ENCODE measurements around the gene SEPTIN1. TPM values are rescaled to one million over a fixed set of nuclear protein-coding genes. Genes with fewer than 3 reads are reported as not detected.

Gene SEPTIN1
- total and polyA plus RNA-seq, 2 of the 13 experiments (the other 11 are each of a cell fraction or from before 2014, with no cell fraction given), result 0.18 to 0.67 TPM

GRCh38 chr16:30430428-30430970 lies 48.1 kb upstream of the SEPTIN1 start (continued):
- no peak for TF ChIP-seq E2F2 (CRISPR knock-in tag; IDR thresholded peaks at IDR 0.05; ENCODE audit: borderline replicate concordance)
- TF ChIP-seq TBL1XR1 (IDR thresholded peaks at IDR 0.05; ENCODE audit: borderline replicate concordance, low read length, partially characterized antibody), result no peak
- TF ChIP-seq ZBTB38 (CRISPR knock-in tag; IDR thresholded peaks at IDR 0.05), result peak; percentile 99
- TF ChIP-seq ZNF547 (CRISPR knock-in tag; IDR thresholded peaks at IDR 0.05), result peak; percentile 37
- TF ChIP-seq SIX1 (CRISPR knock-in tag; IDR thresholded peaks at IDR 0.05; ENCODE audit: borderline replicate concordance), result no peak; the same call in 1 of the 2 replicates
- no peak for TF ChIP-seq GLMP (CRISPR knock-in tag; IDR thresholded peaks at IDR 0.05; ENCODE audit: borderline replicate concordance)
- no peak; the same call in 1 of the 2 replicates for TF ChIP-seq ELF3 (CRISPR knock-in tag; IDR thresholded peaks at IDR 0.05)
- no peak for TF ChIP-seq ZNF775 (CRISPR knock-in tag; IDR thresholded peaks at IDR 0.05; ENCODE audit: borderline replicate concordance)
- no peak for TF ChIP-seq TFAP4 (IDR thresholded peaks at IDR 0.05; ENCODE audit: borderline replicate concordance, low read depth)
- no peak; the same call in 1 of the 2 replicates for TF ChIP-seq ZNF580 (CRISPR knock-in tag; IDR thresholded peaks at IDR 0.05; ENCODE audit: borderline replicate concordance, low read depth)
- no peak for TF ChIP-seq NFRKB (IDR thresholded peaks at IDR 0.05)
- no peak; the same call in 1 of the 2 replicates for TF ChIP-seq FOXJ3 (CRISPR knock-in tag; IDR thresholded peaks at IDR 0.05; ENCODE audit: borderline replicate concordance)
- no peak for TF ChIP-seq XBP1 (CRISPR knock-in tag; IDR thresholded peaks at IDR 0.05)
- peak; percentile 9; the same call in 1 of the 2 replicates for TF ChIP-seq TAF1 (CRISPR knock-in tag; IDR thresholded peaks at IDR 0.05)
- peak; percentile 83; the same call in 1 of the 2 replicates for TF ChIP-seq SNAPC2 (CRISPR knock-in tag; IDR thresholded peaks at IDR 0.05)
- TF ChIP-seq ZNF577 (CRISPR knock-in tag; IDR thresholded peaks at IDR 0.05; ENCODE audit: borderline replicate concordance, low read depth), result 0 out of 2 replicates have a peak, but pooled peaks have one; percentile 21
- TF ChIP-seq ZMYM2 (CRISPR knock-in tag; IDR thresholded peaks at IDR 0.05), result peak; percentile 86
- no peak for TF ChIP-seq NFE2L2 (IDR thresholded peaks at IDR 0.05; ENCODE audit: low read length)
- peak; percentile 91; the same call in 1 of the 2 replicates for TF ChIP-seq DNMT1 (CRISPR knock-in tag; IDR thresholded peaks at IDR 0.05)
- no peak for TF ChIP-seq FUBP1 (CRISPR knock-in tag; IDR thresholded peaks at IDR 0.05; ENCODE audit: borderline replicate concordance)
- TF ChIP-seq HNRNPK (IDR thresholded peaks at IDR 0.05; ENCODE audit: low read depth, low read length, poor library complexity, severe bottlenecking), result no peak
- TF ChIP-seq MYC (CRISPR knock-in tag; IDR thresholded peaks at IDR 0.05; ENCODE audit: borderline replicate concordance), result peak; percentile 98
- TF ChIP-seq KDM5B (CRISPR knock-in tag; IDR thresholded peaks at IDR 0.05; ENCODE audit: borderline replicate concordance), result peak; percentile 72
- TF ChIP-seq ZKSCAN8 (CRISPR knock-in tag; IDR thresholded peaks at IDR 0.05; ENCODE audit: borderline replicate concordance), result no peak; the same call in 1 of the 2 replicates
- TF ChIP-seq YEATS4 (CRISPR knock-in tag; IDR thresholded peaks at IDR 0.05; ENCODE audit: borderline replicate concordance), result peak; percentile 71
- TF ChIP-seq ZNF550 (CRISPR knock-in tag; IDR thresholded peaks at IDR 0.05; ENCODE audit: borderline replicate concordance), result no peak
